Activated CD4-positive, alpha-beta T cell treated with anti-CD3 and anti-CD28 coated beads for 48 hours (primary cell): ENCODE measurements around the gene BRF1.
A peak's percentile ranks its signal among the peaks of the same experiment; 100 is the strongest.
"Not testable (repeated sequence)": the region's sequence is repeated elsewhere in the genome, so short reads cannot be mapped to it uniquely, and the experiment has no call there.

Experiments
- DNase-seq: peaks from one replicate; pipeline ENCODE4 v3.0.0-alpha.2; 2020

BRF1 gene

DNA sequence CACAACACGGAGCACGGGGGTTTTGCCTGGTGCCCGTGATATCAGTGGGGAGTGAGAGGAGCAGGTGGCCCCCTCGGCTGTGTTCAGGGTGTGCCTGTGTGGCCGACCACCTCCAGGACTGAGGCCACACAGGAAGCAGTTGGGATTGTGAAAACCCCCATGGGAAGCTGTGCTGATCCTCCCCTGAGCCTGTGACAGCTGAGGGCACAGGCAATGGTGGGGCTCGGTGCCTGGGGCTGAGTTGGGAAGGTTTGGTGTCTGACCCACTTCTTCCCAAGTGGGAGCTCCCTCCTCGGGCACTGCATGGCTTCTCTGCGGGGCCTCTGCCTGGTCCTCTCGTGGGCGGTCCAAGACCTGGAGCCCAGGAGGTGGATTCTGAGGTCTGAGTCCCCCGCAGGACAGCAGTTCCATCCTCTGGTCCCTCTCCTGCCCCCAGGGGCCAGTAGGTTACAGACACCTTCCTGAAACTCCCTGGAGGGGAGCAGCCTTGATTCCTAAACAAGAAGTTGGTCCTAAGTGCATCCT, 31.6 kb upstream of the BRF1 start:
- no peak for DNase-seq

DNA sequence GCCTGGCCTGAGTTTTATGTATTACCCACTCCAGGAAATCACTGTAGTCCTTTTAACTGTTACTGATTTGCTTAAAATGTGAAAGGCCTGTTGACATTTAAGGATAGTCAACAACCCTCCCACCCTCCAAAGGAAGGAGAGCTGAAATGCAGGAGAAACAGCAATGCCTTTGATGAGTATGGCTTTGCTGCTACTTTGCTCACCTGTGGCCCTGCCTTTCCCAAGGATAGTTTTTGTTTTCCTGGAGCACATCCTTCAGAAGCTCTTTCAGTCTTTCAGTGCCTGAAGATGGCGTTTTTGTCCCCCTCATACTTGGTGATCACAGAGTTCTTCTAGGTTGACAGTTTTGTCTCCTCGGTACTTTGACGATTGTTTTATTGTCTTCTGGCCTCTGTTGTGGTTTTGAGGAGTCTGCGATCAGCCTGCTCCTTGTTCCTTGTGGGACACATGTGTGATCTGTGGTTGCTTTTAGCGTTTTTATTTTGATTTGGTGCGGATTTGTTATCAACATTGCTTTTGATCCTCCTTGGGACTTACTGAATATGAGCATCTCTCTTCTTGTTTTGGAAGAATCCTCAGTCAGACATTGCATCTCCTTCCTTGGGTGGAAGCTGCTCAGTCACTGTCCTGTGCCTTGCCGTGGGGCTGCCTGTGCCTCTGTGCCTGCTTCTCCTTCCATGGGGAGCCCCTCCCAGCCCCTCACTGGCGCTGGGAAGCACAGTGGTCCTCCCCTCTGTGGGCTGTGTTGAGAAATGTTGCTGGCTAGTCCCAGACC, 31.0 kb upstream of the BRF1 start:
- DNase-seq: no peak

DNA sequence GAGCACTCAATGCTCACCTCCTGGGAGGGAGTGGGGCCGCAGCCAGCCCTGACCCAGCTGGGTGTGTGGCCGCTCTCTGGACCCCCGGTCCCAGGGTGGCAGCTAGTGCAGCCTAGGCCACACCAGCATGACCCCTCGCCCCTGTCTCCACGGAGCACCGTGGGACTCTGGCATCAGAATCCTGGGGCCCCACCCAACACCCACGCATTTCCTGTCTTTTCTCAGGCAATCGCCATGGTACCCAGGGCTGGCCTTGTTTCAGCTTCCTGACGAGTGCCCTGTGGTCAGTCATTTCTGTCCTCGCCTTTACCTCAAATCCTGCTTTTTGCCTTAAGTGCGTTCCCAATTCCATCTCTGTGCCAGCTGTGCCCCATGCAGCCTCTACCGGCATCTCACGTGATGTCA, 29.7 kb upstream of the BRF1 start:
- peak; percentile 24 for DNase-seq

DNA sequence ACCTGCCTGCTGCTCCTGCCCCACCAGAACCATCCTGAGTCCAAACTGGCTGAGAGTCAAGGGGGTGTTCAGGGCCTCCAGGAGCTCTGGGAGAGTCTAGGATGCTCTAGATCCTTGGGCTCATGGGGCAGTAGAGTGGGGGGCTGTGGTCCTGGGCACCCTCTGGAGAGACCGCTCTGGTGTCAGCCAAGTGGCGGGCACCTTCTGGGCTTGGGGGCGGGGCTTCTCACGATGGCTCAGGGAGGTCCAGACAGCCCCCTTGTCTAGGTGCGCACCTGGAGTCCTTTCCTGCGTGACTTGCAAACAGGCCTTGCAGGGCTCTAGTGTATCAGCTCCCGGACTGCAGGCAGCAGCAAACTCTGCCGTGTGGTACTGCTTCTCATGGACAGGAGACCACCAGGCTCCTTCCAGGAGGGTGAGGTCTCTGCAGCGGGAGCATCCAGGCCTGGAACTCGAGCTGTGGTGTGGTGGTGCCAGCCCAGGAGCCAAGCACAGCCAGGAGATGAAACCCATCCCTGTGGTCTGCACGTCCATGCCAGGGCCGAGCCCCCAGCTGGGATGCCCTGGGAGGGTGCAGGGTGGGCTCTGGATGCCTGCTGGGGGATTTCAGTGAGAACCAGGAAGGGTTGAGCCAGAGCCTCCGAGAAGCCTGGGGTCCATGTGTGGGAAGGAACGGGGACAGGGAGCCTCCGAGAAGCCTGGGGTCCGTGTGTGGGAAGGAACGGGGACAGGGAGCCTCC, 28.8 kb upstream of the BRF1 start:
- DNase-seq: no peak

DNA sequence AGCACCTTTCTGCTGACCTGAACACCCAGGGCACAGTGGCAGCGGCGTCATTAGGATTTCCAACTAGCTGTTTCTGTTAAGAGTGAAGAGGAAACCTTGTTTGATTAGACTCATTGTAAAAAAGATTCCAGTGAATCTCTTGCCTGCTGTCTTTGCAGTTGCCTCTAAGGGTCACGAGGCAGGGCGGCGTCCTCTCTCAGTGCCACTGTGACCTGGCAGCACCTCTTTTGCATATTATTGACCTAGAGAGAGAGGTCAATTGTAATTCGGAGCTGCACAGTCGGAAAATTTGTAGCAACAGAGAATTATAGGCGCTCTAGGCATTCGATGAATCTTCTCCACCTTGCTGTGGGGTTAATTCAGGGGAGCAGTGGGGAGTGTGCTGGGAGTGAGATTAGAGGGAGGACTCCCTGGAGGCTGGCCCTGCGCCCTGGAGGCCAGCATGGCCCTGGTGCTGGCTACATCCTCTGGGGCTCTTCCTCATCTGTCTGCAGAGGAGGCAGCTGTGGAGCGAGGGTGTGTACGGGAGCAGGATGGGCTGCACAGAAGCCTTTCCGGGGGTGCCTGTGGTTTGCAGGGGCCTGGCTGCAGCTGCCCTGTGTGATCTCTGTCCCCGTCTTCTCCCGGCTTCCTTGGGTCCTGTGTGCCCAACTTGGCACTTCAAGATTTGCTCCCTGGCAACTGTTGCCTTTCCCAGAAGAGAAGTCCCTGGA, 28.0 kb upstream of the BRF1 start:
- DNase-seq: no peak

DNA sequence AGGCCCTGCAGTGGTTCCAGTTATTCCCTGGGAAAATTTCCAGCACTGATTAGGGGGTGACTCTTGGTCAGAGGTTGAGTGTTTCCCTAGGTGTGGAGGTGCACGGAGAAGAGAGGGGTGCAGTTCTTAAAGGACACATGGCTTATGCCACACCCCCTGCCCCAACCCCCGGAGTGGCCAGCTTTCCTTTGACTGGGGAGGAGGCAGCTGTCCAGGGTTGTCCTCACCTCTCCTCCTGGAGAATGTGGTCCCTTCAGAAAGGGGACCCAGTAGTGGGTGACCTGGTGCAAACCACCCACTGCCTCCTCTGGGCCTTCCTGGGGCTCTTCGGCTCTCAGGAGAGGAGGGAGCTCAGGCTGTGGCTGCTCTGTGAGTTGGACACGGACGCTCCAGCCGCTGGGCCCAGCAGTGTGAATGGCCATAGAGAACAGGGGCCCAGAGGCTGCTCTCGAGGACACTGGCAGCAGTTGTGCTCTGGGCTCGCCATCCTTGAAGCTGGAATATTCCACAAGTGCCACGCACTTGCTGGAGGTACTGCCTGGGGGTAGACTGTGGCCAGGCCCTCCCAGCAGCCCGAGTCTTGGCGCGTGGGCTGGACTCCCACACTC, 27.4 kb upstream of the BRF1 start:
- no peak for DNase-seq

DNA sequence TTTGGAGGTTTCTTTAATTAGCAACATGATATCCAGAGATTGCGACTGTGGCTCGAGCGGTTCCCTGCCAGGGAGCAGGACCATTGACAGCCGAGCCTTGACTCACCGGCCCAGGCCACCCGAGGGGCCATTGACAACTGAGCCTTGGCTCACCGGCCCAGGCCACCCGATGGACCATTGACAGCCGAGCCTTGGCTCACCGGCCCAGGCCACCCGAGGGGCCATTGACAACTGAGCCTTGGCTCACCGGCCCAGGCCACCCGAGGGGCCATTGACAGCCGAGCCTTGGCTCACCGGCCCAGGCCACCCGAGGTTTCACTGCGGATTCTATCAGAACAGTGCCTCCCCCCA, 26.9 kb upstream of the BRF1 start:
- DNase-seq: not testable (repeated sequence)

DNA sequence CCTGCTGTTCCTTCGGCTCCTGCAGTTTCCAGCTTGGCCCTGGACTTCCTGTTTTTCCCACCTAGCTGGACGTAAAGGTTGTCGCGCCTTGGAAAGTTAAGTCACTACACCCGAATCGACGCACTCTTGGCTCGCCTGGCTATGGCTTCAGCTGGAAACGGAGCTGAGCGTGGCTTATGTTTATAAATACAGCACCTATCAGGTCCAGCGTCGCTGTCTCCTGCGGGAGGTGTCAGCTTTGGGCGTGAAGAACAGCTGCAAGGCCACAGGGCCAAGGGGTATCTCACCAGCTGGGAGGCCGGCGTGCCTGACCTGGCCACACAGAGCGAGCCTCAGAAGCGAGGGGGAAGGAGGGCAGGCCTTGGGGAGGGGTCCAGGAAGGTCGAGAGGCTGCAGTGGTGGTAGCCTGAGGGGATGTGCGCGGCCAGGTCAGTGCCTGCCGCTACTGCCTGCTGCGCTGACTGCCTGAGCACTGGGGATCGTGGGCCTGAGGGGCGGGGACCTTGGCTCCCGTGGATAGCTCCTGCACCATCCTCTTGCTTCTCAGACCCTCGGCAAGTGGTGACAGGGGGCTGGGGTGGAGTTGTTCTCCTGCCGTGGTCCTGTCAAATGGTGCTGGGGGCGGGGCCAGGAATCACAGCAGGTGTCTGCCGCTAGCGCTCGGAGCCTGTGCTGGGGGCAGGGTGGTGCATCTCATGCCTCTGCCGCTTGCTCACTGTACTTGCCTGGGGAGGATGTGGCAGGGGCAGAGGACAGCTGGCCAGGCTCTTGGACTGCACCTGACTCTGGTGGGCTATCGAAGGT, 26.3 kb upstream of the BRF1 start:
- DNase-seq: no peak

DNA sequence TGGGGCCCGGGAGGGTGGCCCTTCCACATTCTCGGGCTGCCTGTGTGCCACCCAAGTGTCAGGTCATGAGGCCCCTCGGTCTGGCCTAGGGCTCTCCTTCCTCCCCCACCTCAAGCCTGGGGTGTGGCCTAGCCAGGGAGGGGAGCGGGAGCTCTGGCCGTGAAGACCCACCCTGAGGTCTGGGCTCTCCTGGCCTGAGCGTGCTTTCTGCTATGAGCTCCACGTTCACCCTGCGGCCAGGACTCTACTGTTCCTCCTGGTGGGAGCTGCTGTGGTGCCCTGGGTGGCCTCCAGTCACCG, 25.7 kb upstream of the BRF1 start:
- no peak for DNase-seq

DNA sequence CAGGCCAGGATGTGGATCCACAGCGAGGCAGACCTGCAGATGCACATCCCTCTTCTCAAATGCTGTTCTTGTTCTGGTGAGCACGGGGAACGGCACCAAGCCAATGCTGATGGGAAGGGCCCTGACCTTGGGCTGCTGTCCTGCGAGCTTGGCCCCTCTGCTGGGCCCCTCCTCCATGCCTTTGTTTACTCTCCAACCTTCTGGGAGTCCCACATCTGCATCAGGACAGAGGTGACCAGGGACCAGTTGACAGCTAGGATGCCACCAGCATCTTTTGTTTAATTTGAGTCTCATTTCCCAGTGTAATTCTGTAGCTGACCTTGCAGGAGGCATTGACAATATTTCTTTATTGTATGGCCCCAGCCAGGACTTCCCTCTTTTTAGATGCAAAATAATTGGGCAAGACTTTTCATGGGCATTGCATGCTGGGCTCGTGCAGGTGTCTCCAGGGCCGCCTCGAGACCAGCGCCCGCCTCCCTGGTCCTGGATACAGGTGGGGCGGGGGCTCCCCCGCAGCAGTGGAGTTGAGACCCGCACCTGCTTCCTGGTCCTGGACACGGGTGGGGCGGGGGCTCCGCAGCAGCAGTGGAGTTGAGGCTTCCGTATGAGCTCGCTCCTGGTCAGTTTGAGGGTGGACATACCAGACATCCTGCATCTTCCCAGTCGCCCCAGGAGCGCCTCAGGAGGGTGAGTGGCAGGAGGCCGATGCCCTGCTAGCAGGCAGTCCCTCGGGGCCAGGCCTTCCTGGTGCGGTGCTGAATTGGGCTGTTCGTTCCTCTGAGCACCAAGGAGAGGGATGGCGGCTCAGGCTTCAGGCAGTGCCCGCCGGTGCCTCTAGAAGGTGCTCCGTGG, 25.1 kb upstream of the BRF1 start:
- no peak for DNase-seq

DNA sequence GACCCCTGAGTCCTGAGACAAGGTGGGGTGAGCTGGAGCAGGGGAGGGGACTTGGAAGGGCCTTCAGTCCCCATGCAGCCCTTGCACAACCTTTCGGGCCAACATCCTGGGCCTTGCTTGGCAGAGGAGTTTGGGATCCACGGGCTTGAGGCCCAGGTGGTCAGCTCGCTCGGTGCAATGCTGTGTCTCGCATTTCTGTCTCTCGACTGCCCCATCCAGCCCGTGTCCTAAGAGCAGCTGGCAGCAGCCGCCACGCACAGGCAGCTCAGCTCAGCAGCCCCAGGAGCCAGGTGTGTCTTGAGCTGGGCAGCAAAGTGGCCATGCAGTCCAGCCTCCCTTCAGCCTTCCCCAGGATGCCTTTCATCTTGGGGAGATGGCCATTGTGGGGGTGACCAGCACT, 24.5 kb upstream of the BRF1 start:
- no peak for DNase-seq

DNA sequence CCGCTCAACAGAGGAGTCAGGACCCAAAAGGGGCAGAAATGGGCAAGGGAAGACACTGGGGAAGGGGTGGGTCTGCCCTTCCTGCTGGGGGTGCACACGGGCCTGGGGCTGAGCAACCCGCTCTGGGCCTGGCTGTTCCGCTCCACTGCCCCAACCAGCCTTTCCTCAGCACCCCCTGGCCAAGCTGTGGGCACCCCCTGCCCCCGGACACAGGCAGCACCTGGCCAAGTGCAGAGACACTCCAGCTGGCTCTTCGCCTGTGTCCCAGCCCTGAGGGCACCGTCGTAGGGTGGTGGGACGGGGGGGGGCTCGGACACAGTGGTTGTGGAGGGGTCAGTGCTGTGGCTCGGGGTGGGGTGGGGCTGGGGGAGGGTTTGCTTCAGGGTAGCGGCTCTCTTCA, 24.1 kb upstream of the BRF1 start:
- no peak for DNase-seq

DNA sequence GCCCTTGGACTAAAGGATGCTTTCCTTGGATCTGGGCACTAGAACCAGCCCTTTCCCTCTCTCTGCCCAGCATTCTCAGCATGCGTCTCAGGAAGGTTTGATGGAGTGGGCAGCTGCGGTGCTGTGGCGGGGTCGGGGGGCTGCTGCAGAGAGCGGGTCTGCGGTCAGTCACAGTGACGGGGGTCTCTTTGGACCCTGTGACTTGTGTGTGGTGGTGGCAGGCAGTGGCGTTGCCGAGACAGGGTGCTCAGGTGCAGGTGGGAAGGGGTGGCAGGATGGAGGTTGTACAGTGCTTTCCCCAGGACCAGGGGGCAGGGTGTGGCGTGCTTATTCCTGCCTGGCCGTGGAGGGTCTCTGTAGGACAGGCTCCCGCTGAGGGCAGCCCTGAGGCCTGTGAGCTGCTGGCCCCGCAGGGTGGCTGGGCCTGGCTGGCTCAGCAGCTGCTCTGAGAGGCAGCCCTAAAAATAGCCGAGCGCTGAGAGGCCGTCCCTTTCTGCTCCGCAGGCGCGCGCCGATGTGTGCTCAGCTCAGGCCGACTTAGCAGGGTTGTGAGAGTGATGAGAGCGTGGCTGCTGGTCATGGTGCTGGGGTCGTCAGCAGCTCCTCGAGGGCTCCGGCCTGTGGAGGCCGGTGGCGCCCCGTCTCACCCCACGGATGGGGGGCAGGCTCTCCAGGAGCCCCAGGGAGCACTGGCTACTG, 23.4 kb upstream of the BRF1 start:
- DNase-seq: no peak

DNA sequence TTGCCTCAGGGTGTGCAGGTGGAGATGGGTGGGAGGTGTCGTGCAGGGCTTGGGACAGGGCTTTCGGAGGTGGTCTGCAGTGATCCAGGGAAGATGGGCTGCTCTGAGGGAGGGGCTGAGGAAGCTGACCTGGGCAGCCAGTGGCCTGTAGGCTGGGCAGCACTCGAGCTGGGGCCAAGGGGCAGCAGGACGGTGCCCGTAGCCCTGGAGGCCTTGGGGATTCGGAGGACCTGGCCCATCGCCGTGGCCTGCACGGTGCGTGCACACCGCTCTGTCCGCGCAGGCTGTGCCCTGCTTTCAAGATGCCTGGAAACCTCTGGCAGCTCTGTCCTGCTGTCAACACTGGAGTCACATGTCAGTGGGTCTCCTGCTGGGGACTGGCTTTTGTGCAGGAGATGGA, 22.9 kb upstream of the BRF1 start:
- no peak for DNase-seq

DNA sequence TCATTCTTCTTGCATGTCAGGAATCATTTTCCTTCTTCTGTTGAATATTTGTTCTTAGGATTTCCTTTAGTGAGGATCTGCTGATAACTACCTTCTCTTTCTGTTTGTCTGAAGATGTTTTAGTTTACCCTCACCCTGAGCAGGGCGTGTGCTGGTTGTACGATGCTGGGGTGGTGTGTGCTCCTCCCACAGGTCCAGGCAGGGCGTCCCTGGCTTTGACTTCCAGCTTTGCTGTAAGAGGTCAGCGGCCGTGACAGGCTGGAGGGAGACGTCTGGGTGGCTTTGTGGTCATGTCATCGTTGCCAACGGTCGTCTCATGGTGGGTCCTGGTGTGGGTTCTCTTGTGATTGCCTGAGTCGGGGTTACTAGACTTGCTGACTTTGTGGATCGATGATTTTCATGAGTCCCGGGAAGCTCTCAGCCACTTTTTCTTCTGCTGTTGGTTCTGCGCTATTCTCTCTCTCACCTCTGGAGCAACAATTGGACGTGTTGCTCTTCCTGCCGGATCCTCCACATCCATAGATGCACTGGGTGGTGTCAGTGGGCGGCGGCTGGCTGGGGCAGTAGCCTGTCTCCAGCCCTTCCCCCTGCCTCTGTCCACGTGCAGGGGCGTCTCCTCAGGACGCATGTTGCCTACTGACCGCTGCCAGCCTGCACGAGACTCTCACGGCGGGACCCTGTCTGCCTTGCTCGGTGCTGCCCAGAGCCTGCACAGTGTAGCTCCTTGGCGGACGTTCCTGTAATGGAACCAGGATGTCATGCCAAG, 22.2 kb upstream of the BRF1 start:
- DNase-seq: no peak

DNA sequence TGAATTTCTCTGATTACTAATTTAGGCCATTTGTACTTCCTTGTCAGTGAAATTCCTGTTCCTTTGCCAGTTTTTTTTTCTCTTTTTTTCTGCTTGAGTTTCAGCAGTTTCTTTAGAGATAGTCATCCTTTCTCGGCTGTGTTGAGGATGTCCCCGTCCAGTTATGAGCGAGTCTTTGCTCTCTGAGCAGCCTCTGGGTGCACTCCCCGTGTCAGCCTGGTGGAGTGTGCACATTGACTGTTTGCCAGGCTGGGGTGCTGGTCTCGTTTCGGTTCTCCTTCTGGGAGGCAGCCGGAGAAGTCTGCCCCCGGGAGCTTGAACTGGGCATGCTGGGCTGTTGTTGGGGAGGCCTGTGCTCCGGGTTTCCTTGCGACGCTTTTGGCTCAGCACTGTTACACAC, 16.7 kb upstream of the BRF1 start:
- peak; percentile 52 for DNase-seq

DNA sequence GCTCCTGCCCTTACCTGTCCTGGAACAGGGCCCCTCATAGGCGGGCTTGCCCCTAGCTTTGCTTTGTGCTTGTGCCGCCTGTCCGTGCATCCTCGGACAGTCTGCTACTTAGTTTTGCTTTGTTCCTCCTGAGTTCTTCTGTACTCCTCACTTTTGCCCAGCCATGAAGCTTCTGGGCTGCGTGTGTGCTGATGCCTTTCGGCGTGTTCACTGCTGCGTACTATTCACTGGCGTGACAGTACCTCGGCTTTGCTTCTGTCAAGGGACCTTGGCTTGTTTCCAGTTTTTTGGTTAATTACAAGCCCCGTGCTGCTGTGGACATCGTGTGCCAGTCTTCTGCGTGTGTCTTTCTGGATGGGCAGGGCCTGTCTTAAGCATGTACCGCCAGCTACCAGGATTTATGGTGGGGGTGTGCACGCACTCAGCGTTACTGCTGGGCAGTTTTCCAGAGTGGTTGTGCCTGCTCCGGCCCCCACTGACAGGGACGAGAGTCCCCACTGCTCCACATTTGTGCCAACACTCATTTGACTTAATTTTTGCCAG, 16.2 kb upstream of the BRF1 start:
- no peak for DNase-seq

DNA sequence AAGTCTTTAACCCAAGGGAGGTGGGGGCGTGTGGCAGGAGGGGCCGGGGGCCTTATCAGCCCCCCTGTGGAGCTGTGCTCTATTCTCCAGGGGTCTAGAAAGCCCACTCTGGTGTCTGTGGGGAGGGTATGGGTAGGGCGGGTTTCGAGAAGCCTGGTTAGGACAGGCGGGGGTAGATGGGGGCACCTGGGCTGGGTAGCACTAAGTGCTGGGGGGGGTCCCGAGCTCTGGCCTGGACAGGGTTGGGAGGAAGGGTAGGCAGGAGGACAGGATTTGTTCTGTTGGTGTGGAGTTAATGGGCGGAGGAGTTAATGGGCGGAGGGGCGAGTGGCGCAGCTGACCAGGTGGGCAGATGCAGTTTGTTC, 15.8 kb upstream of the BRF1 start:
- no peak for DNase-seq

DNA sequence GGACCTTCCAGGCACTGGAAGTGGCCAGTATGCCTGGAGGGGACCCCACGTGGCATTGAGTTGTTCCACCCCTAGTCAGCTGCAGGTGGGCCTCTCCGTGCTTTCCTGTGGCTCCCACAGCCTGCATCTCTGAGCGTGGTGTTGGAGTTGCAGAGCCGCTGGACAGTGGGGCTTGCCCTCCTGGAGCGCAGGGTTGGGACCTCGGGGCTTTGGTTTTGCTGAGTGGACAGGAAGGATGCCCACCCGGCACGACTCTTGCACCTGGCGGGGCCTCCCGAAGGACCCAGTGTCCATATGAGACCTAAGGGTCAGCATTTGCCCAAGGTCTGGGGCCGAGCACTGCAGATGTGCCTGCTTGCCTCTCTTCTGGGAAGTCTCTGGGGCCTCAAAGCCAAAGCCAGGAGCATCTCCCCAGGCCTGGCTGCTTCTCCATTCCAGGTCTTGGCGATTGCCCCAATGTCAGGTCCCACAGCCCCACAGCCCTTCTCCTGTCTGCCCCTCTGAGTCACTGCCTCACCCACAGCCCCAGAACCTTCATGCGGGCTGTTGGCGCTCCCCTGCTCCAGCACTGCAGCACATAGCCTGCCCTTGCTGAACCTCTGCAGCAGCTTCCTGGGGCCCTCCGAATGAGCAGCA, 15.3 kb upstream of the BRF1 start:
- peak; percentile 35 for DNase-seq
